Peyer's patch (tissue), 4 donors: ENCODE measurements around the gene RASA1. TPM values are rescaled to one million over a fixed set of nuclear protein-coding genes. Genes with fewer than 3 reads are reported as not detected.

Experiments
- DNase-seq, 3 donors: peaks; one replicate each; pipeline ENCODE4 v3.0.0-alpha.2; 2017 to 2019
- H3K27ac ChIP-seq, 4 donors: fragments of 200-600 bp; sonication (generic); one replicate each; pipeline ENCODE4 v1.5.1; 2016 to 2019
- H3K27me3 ChIP-seq, 2 donors: fragments of 200-600 bp; sonication (generic); one replicate each; pipeline ENCODE4 v1.5.1; 2019
- H3K36me3 ChIP-seq, 3 donors: fragments of 200-600 bp; sonication (generic); one replicate each; pipeline ENCODE4 v1.5.1; 2016 to 2019
- H3K4me1 ChIP-seq, 4 donors: fragments of 200-600 bp; sonication (generic); one replicate each; pipeline ENCODE4 v1.5.1; 2016 to 2019
- H3K4me3 ChIP-seq, 4 donors: fragments of 200-600 bp; sonication (generic); 1 replicate in 3 of 4; 2 replicates in 1 of 4; pipeline ENCODE4 v1.5.1; 2016 to 2019; ENCODE audit warnings: mild to moderate bottlenecking in 1 of 4
- H3K9me3 ChIP-seq, 4 donors: fragments of 200-600 bp; sonication (generic); one replicate each; pipeline ENCODE4 v1.5.1; 2016 to 2019; ENCODE audit warnings: mild to moderate bottlenecking in 1 of 4
- CTCF ChIP-seq, 6 experiments: fragments of 450-650 bp in 4 of 6; fragments of 200-600 bp in 2 of 6; sonication (generic) in 1 of 6; IDR thresholded peaks; one replicate each; pipeline ENCODE4 v1.5.1; 2017 to 2019; ENCODE audit warnings: antibody characterized with exemption in 6 of 6, mild to moderate bottlenecking in 3 of 6, moderate library complexity in 1 of 6
- POLR2A ChIP-seq, 2 donors: fragments of 450-650 bp; IDR thresholded peaks; one replicate each; pipeline ENCODE4 v1.5.1; 2017; ENCODE audit warnings: antibody characterized with exemption in 2 of 2, mild to moderate bottlenecking in 2 of 2, moderate library complexity in 2 of 2
- total RNA-seq, 4 donors: library from RNA; depleted of rRNA; stranded (reverse); fragments of >200 nt; gene quantifications; one replicate each; pipeline ENCODE4 v1.1.0, GENCODE V29; 2016

Gene RASA1
- total RNA-seq, 4 donors from 2014 or later, result 20.9 to 52.0 (median 23.5) TPM

GRCh38 chr5:87403409-87403808 lies 135.7 kb downstream of the RASA1 start:
- no peak for TF ChIP-seq POLR2A (IDR thresholded peaks at IDR 0.05)
- TF ChIP-seq CTCF (IDR thresholded peaks at IDR 0.05), result no peak

GRCh38 chr5:87403899-87404298 lies 136.2 kb downstream of the RASA1 start:
- no peak for DNase-seq
- no peaks in the 10 kb centered on the region for H3K9me3 ChIP-seq
- H3K36me3 ChIP-seq, result peaks cover 0 to 80% (median 0%) of the 10 kb centered on the region in 3 donors
- H3K27ac ChIP-seq, result no peak overlapping the region
- TF ChIP-seq CTCF (IDR thresholded peaks at IDR 0.05), result no peak
- no peak for TF ChIP-seq POLR2A (IDR thresholded peaks at IDR 0.05)
- no peaks in the 10 kb centered on the region for H3K27me3 ChIP-seq
- peaks cover 0 to 10% (median 0%) of the 10 kb centered on the region in 4 donors for H3K4me1 ChIP-seq
- H3K4me3 ChIP-seq, result no peak overlapping the region

More at GRCh38 chr5:87403409-87403808, 135.7 kb downstream of the RASA1 start:
- H3K36me3 ChIP-seq, result peaks cover 0 to 79% (median 0%) of the 10 kb centered on the region in 3 donors
- DNase-seq, result no peak
- no peaks in the 10 kb centered on the region for H3K9me3 ChIP-seq
- H3K4me3 ChIP-seq, result no peak overlapping the region
- H3K4me1 ChIP-seq, result peaks cover 0 to 9% (median 0%) of the 10 kb centered on the region in 4 donors
- H3K27ac ChIP-seq, result no peak overlapping the region
- no peaks in the 10 kb centered on the region for H3K27me3 ChIP-seq

- H3K36me3 ChIP-seq, result peaks cover 0 to 84% (median 0%) of the 10 kb centered on the region in 3 donors
- no peak overlapping the region for H3K27ac ChIP-seq
- no peaks in the 10 kb centered on the region for H3K9me3 ChIP-seq
- no peaks in the 10 kb centered on the region for H3K27me3 ChIP-seq
- H3K4me3 ChIP-seq, result no peak overlapping the region
- peaks cover 0 to 13% (median 0%) of the 10 kb centered on the region in 4 donors for H3K4me1 ChIP-seq
- TF ChIP-seq CTCF (IDR thresholded peaks at IDR 0.05) (no peak), POLR2A (IDR thresholded peaks at IDR 0.05) (no peak)
- no peak for DNase-seq
Observed at GRCh38 chr5:87404359-87404758, 136.7 kb downstream of the RASA1 start.

- H3K4me1 ChIP-seq, result peaks cover 0 to 15% (median 0%) of the 10 kb centered on the region in 4 donors
- H3K27me3 ChIP-seq, result no peaks in the 10 kb centered on the region
- DNase-seq, result no peak
- no peak overlapping the region for H3K27ac ChIP-seq
- no peak overlapping the region for H3K4me3 ChIP-seq
- no peak for TF ChIP-seq CTCF (IDR thresholded peaks at IDR 0.05)
- TF ChIP-seq POLR2A (IDR thresholded peaks at IDR 0.05), result no peak
- H3K9me3 ChIP-seq, result no peaks in the 10 kb centered on the region
- H3K36me3 ChIP-seq, result peaks cover 0 to 94% (median 0%) of the 10 kb centered on the region in 3 donors
Observed at GRCh38 chr5:87405472-87406155, 137.9 kb downstream of the RASA1 start.

- no peak for DNase-seq
- Histone ChIP-seq H3K4me1 (peaks cover 0 to 28% (median 3%) of the 10 kb centered on the region in 4 donors), H3K9me3 (no peaks in the 10 kb centered on the region), H3K27me3 (no peaks in the 10 kb centered on the region), H3K27ac (no peak overlapping the region), H3K36me3 (peaks cover 0 to 73% (median 0%) of the 10 kb centered on the region in 3 donors), H3K4me3 (no peak overlapping the region)
- no peak for TF ChIP-seq POLR2A (IDR thresholded peaks at IDR 0.05)
- TF ChIP-seq CTCF (IDR thresholded peaks at IDR 0.05), result no peak
Observed at GRCh38 chr5:87408204-87408603, 140.5 kb downstream of the RASA1 start.
